Neural progenitor cell (in vitro differentiated cells): ENCODE results near the gene TUBB3. TPM values are rescaled to one million over a fixed set of nuclear protein-coding genes. Genes with fewer than 3 reads are reported as not detected.
A peak's percentile ranks its signal among the peaks of the same experiment; 100 is the strongest.

Experiments
- DNase-seq: peaks from one replicate; pipeline ENCODE4 v3.0.0-alpha.2; 2016; ENCODE audit warnings: low spot score
- H2AFZ ChIP-seq: fragments of 200-600 bp; sonication (generic); replicated peaks from 2 replicates; pipeline ENCODE4 v1.6.1; 2016; ENCODE audit warnings: antibody characterized with exemption
- H3F3A ChIP-seq: fragments of 200-600 bp; sonication (generic); 2 replicates; pipeline ENCODE4 v1.6.1; 2016; ENCODE audit warnings: antibody characterized with exemption, low read depth
- H3K27ac ChIP-seq: fragments of 200-600 bp; sonication (generic); 2 replicates; pipeline ENCODE4 v1.5.1; 2016; ENCODE audit warnings: mild to moderate bottlenecking
- H3K27me3 ChIP-seq: fragments of 200-600 bp; sonication (generic); 2 replicates; pipeline ENCODE4 v1.6.1; 2016; ENCODE audit warnings: mild to moderate bottlenecking, moderate library complexity
- H3K36me3 ChIP-seq: fragments of 200-600 bp; sonication (generic); 2 replicates; pipeline ENCODE4 v1.5.1; 2016
- H3K4me1 ChIP-seq: fragments of 200-600 bp; sonication (generic); 2 replicates; pipeline ENCODE4 v1.6.1; 2016; ENCODE audit warnings: mixed run types
- H3K4me2 ChIP-seq: fragments of 200-600 bp; sonication (generic); 2 replicates; pipeline ENCODE4 v1.6.1; 2016
- H3K4me3 ChIP-seq: fragments of 200-600 bp; sonication (generic); 2 replicates; pipeline ENCODE4 v1.5.1; 2016
- H3K79me2 ChIP-seq: fragments of 200-600 bp; sonication (generic); 2 replicates; pipeline ENCODE4 v1.6.1; 2016; ENCODE audit warnings: low read depth
- H3K9ac ChIP-seq: fragments of 200-600 bp; sonication (generic); 2 replicates; pipeline ENCODE4 v1.6.1; 2016
- H3K9me3 ChIP-seq: fragments of 200-600 bp; sonication (generic); 2 replicates; pipeline ENCODE4 v1.5.1; 2016; ENCODE audit warnings: low read depth
- H4K20me1 ChIP-seq: fragments of 200-600 bp; sonication (generic); 2 replicates; pipeline ENCODE4 v1.6.1; 2016; ENCODE audit warnings: low read depth
- H3K27ac Mint-ChIP-seq: 3 replicates; pipeline ENCODE4 v1.8.0; 2021; ENCODE audit warnings: mixed read lengths
- H3K27me3 Mint-ChIP-seq: 2 replicates; pipeline ENCODE4 v1.8.0; 2022; ENCODE audit warnings: low read depth, mild to moderate bottlenecking, inconsistent platforms, moderate library complexity, mixed read lengths; ENCODE audit not compliant: insufficient read depth
- H3K36me3 Mint-ChIP-seq: 3 replicates; pipeline ENCODE4 v1.8.0; 2021; ENCODE audit warnings: mixed read lengths
- H3K4me1 Mint-ChIP-seq: 3 replicates; pipeline ENCODE4 v1.8.0; 2021; ENCODE audit warnings: mixed read lengths
- H3K4me3 Mint-ChIP-seq: 3 replicates; pipeline ENCODE4 v1.8.0; 2021; ENCODE audit warnings: mild to moderate bottlenecking, moderate library complexity, mixed read lengths
- H3K9me3 Mint-ChIP-seq: 3 replicates; pipeline ENCODE4 v1.8.0; 2020; ENCODE audit warnings: mixed read lengths
- CTCF ChIP-seq: fragments of 200-600 bp; sonication (generic); IDR thresholded peaks from 2 replicates; pipeline ENCODE4 v1.5.1; 2017; ENCODE audit warnings: antibody characterized with exemption, mild to moderate bottlenecking
- EZH2 ChIP-seq: fragments of 200-600 bp; sonication (generic); IDR thresholded peaks from 2 replicates; pipeline ENCODE4 v1.6.1; 2017; ENCODE audit warnings: antibody characterized with exemption, mild to moderate bottlenecking, moderate library complexity
- EZH2phosphoT487 ChIP-seq: fragments of 200-600 bp; sonication (generic); IDR thresholded peaks from 2 replicates; pipeline ENCODE4 v1.6.1; 2017; ENCODE audit warnings: antibody characterized with exemption
- total RNA-seq: library from RNA; depleted of rRNA; stranded (reverse); fragments of >200 nt; gene quantifications from 2 replicates; pipeline ENCODE4 v1.2.3, GENCODE V29; 2015; ENCODE audit warnings: low replicate concordance

The TUBB3 gene
- total RNA-seq, 1 donor from 2014 or later = 41.4 TPM

DNA sequence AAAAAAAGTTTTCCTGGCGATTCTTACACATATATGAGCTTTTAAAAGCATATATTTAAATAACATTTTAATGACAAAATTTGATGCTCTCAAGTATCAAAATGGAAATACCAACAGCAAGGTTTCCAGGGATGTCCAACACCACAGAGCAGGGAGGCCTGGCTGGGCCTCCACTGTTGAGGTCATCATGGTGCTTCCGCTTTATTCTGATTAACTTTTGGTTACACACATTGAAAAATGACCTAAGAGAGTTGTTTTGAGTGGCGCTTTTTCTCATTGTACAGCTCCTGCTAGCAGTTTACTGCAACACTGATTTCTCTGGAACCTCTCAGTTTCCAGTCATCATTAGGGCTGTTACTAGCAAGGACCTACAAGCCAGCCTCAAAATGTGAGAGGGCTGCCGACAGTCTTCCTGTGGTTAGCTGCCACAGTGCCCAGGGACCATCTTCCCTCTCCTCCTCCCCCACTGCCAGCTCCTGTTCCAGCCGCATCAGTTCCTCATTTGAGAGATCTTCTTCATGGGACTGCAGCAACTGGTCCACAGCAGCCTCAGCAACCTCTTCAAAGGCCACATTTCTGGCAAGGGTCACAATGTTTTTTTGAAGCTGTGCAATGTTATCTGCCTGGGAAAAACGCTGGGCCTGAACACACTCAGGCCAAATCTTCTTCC lies 46.7 kb downstream of the TUBB3 start:
- H3K9me3 Mint-ChIP-seq = peaks cover 17% of the 10 kb centered on the region
- H3K79me2 ChIP-seq = peaks cover 36% of the 10 kb centered on the region
- H2AFZ ChIP-seq = no peak overlapping the region
- no peaks in the 10 kb centered on the region for H3K27me3 ChIP-seq
- H3K4me1 Mint-ChIP-seq = peaks cover 28% of the 10 kb centered on the region
- H3K27ac Mint-ChIP-seq = no peak overlapping the region
- TF ChIP-seq CTCF (no peak), EZH2 (no peak), EZH2phosphoT487 (no peak)
- no peaks in the 10 kb centered on the region for H3K36me3 ChIP-seq
- H3K4me1 ChIP-seq = peaks cover 15% of the 10 kb centered on the region
- no peak overlapping the region for H3K27ac ChIP-seq
- no peak overlapping the region for H3K9ac ChIP-seq
- no peaks in the 10 kb centered on the region for H3F3A ChIP-seq
- no peak overlapping the region for H3K4me3 Mint-ChIP-seq
- H3K4me3 ChIP-seq = no peak overlapping the region
- H3K9me3 ChIP-seq = no peaks in the 10 kb centered on the region
- no peak overlapping the region for H3K4me2 ChIP-seq
- no peak for DNase-seq
- H3K27me3 Mint-ChIP-seq = peaks cover 10% of the 10 kb centered on the region
- H4K20me1 ChIP-seq = peaks cover 17% of the 10 kb centered on the region
- H3K36me3 Mint-ChIP-seq = peaks cover 20% of the 10 kb centered on the region

GRCh38 chr16:89971495-89972243 lies 48.5 kb downstream of the TUBB3 start:
- H3K79me2 ChIP-seq = peaks cover 53% of the 10 kb centered on the region
- peaks cover 17% of the 10 kb centered on the region for H3K9me3 Mint-ChIP-seq
- H3K27ac Mint-ChIP-seq = no peak overlapping the region
- H3K27me3 ChIP-seq = no peaks in the 10 kb centered on the region
- H3K4me1 ChIP-seq = peaks cover 12% of the 10 kb centered on the region
- H3K36me3 Mint-ChIP-seq = peaks cover 18% of the 10 kb centered on the region
- no peaks in the 10 kb centered on the region for H3K36me3 ChIP-seq
- H3K9me3 ChIP-seq = no peaks in the 10 kb centered on the region
- peak overlapping the region; percentile 98 for H3K4me3 ChIP-seq
- H3K4me3 Mint-ChIP-seq = peak overlapping the region; percentile 98
- no peak overlapping the region for H3K27ac ChIP-seq
- H3K27me3 Mint-ChIP-seq = peaks cover 11% of the 10 kb centered on the region
- H3K4me1 Mint-ChIP-seq = peaks cover 24% of the 10 kb centered on the region
- H3F3A ChIP-seq = no peaks in the 10 kb centered on the region
- no peak for TF ChIP-seq EZH2phosphoT487
- H3K4me2 ChIP-seq = peak overlapping the region; percentile 98
- DNase-seq = no peak
- H4K20me1 ChIP-seq = peaks cover 13% of the 10 kb centered on the region
- peak overlapping the region; percentile 1 for H3K9ac ChIP-seq
- H2AFZ ChIP-seq = peak overlapping the region; percentile 96

DNA sequence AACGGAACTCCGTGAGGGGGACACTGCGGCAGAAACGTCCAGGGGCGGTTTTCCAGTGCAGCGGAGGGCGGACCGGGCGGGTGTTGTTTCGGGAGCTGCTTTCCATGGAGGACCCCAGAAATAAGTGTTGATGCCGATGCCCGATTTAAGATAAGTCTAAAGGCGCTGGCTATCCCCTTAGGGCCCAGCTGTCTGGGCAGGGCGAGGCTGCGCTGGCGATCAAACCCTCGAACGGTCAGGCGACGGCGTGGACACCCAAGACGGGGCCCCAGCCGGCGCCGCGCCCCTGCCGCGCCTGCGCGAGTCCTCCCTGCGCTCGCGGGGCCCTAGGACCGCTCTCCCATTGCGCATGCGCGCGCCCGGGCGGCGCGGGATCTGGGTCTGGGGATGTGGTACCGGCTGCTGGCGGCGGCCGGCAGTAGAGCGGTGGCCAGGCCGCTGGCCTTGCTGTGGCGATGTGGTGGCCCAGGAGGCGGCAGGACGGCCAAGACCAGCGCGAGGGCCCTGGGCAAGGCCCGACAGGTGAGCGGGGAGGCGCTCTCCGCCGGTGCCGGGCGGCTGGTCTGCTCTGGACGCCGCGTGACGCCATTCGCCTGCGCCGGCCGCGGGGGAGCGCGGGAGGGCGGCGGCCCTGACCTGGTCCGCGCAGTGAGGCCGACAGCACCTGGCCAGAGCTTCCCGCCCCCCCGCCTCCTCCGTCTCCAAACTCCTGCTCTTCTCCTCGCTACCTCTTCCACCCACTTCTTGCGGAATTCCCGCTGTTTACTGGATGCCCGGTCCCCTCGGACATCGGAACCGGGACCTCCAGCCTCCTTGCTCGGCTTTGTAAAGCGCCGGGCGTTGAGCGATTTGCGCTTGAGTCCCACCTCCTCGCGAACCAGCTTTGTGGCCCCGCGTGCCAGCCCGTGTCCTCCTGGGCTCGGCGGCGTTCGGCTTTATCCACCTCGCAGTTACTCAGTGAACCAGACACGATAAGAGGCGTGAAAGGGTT lies 49.4 kb downstream of the TUBB3 start:
- peak overlapping the region; percentile 98 for H3K4me3 Mint-ChIP-seq
- peak overlapping the region; percentile 99 for H3K27ac Mint-ChIP-seq
- peaks cover 62% of the 10 kb centered on the region for H3K79me2 ChIP-seq
- TF ChIP-seq EZH2 (no peak), CTCF (peak; percentile 19), EZH2phosphoT487 (no peak)
- H3K4me3 ChIP-seq = peak overlapping the region; percentile 98
- H3K9me3 Mint-ChIP-seq = peaks cover 17% of the 10 kb centered on the region
- H4K20me1 ChIP-seq = peaks cover 7% of the 10 kb centered on the region
- peaks cover 15% of the 10 kb centered on the region for H3K4me1 Mint-ChIP-seq
- no peaks in the 10 kb centered on the region for H3K9me3 ChIP-seq
- H3K27me3 Mint-ChIP-seq = peaks cover 11% of the 10 kb centered on the region
- H3K36me3 ChIP-seq = no peaks in the 10 kb centered on the region
- peak overlapping the region; percentile 98 for H3K4me2 ChIP-seq
- peak overlapping the region; percentile 96 for H3K27ac ChIP-seq
- peak overlapping the region; percentile 96 for H3K9ac ChIP-seq
- H2AFZ ChIP-seq = peak overlapping the region; percentile 96
- no peaks in the 10 kb centered on the region for H3F3A ChIP-seq
- peak; percentile 97 for DNase-seq
- no peaks in the 10 kb centered on the region for H3K27me3 ChIP-seq
- peaks cover 22% of the 10 kb centered on the region for H3K36me3 Mint-ChIP-seq
- peaks cover 9% of the 10 kb centered on the region for H3K4me1 ChIP-seq
